ENCODE measurements around the gene USP28.
"Not testable (repeated sequence)": the region's sequence is repeated elsewhere in the genome, so short reads cannot be mapped to it uniquely, and the experiment has no call there.

The USP28 gene

DNA sequence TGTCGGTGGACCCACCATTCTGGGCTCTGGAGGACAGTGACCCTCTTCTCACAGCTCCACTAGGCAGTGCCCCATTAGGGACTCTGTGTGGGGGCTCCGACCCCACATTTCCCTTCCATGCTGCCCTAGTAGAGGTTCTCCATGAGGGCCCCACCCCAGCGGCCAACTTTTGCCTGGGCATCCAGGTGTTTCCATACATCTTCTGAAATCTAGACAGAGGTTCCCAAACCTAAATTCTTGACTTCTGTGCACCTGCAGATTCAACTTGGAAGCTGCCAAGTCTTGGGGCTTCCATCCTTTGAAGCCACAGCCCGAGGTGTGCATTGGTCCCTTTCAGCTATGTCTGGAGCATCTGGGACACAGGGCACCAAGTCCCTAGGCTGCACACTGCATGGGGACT is 4.1 kb upstream of the USP28 start:
- in situ Hi-C loops (cut with MboI; ENCODE audit: low sequenced_read_pairs): not testable (repeated sequence)

DNA sequence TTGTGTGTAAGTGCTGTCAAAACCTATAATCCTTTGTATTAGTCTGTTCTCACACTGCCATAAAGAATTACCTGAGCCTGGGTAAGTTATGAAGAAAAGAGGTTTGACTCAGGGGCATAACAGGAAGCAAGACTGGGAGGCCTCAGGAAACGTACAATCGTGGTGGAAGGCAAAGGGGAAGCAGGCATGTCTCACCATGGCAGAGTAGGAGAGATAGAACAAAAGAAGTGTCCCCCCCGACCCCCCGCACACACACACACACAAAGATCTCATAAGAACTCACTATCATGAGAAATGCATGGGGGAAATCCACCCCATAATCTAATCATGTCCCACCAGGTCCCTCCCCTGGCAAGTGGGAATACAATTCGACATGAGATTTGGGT is 2.3 kb upstream of the USP28 start:
- in situ Hi-C loops (cut with MboI; ENCODE audit: low sequenced_read_pairs): no loop called here

GRCh38 chr11:113876798-113877669 is 1.7 kb upstream of the USP28 start:
- in situ Hi-C loops (cut with MboI; ENCODE audit: low sequenced_read_pairs): no loop called here

- in situ Hi-C loops (cut with MboI; ENCODE audit: low sequenced_read_pairs): no loop called here
These were observed 864 bp upstream of the USP28 start for GRCh38 chr11:113876074-113876797.

GRCh38 chr11:113874581-113875233 is 665 bp downstream of the USP28 start:
- in situ Hi-C loops (cut with MboI; ENCODE audit: low sequenced_read_pairs): no loop called here

GRCh38 chr11:113874096-113874495 is 1.3 kb downstream of the USP28 start:
- in situ Hi-C loops (cut with MboI; ENCODE audit: low sequenced_read_pairs): no loop called here

- in situ Hi-C loops (cut with MboI; ENCODE audit: low sequenced_read_pairs): no loop called here
These were observed 2.1 kb downstream of the USP28 start for GRCh38 chr11:113873236-113873626.

DNA sequence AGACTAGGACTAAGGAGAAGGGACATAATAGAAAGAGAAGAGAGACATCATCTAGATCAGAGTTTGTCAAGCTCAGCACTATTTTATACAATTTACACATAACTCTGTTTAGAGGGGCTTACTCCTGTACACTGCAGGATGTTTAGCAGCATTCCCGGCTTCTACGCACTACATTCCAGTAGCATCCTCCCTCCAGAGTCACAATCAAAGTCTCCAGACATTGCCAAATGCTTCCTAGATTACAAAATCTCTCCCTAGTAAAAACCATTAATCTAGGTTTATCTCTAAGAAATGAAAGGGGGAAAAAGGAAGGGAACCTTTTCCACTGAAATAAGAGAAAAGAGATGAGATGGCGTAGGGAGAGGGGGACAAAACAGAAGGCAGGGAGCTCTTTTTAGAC is 4.0 kb downstream of the USP28 start:
- in situ Hi-C loops (cut with MboI; ENCODE audit: low sequenced_read_pairs): no loop called here

- in situ Hi-C loops (cut with MboI; ENCODE audit: low sequenced_read_pairs): no loop called here
These were observed 7.4 kb downstream of the USP28 start for GRCh38 chr11:113867843-113868503.

GRCh38 chr11:113865873-113866272 is 9.5 kb downstream of the USP28 start:
- in situ Hi-C loops (cut with MboI; ENCODE audit: low sequenced_read_pairs): no loop called here

GRCh38 chr11:113864410-113864809 is 11.0 kb downstream of the USP28 start:
- in situ Hi-C loops (cut with MboI; ENCODE audit: low sequenced_read_pairs): no loop called here

GRCh38 chr11:113862435-113862834 is 12.9 kb downstream of the USP28 start:
- in situ Hi-C loops (cut with MboI; ENCODE audit: low sequenced_read_pairs): no loop called here

DNA sequence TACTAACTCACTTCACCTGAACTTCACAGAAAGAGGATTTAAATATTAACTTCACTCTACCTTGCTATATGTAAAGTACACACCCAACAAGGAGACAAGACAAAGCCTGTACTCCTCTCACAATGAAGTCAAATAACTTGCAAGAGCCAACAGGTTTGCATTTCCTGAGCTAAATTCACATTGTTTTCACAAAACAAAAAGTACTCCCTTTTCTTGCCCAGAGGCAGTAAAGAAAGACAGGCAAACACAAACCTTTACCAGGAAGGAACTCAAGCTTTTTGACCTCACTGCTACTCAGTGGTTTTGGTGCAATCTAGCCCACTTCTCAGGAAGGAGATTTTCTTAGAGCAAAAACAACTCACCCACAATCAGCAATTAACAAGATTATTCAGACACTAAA is 15.7 kb downstream of the USP28 start:
- in situ Hi-C loops (cut with MboI; ENCODE audit: low sequenced_read_pairs): no loop called here

DNA sequence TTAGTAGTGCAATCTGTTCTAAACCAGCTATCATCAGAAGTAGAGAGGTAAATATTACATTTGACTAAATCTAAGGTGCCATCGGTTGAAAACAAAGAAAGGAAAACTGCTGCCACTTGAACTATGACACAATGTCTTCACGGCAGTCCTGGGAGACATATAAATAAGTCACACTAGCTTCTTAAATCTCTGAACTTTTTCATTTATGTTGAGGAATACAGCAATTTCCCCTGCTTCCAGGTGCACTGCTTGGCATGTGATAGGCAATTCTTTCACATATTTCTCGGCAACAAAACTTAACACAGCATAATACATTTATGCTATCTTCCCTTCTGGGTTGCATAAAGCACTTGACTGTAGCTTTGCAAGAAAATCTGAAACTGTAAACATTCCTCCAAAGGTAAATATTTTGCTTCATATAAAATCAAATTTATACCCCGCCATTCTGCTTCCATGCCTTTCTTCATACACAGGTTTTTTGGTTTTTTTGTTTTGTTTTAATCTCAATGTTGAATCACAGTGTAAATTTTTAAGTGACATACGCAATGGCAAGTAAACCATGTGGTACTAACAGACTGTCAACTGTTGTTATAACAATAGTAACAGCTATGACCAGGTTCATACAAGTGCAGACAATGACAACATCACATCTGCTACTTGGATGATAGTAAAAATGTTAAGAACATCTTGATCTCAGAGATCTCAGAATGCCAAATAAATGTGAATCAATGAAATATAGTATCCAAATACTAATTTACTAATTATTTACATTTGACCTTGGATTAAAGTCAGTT is 18.2 kb downstream of the USP28 start:
- in situ Hi-C loops (cut with MboI; ENCODE audit: low sequenced_read_pairs): no loop called here

DNA sequence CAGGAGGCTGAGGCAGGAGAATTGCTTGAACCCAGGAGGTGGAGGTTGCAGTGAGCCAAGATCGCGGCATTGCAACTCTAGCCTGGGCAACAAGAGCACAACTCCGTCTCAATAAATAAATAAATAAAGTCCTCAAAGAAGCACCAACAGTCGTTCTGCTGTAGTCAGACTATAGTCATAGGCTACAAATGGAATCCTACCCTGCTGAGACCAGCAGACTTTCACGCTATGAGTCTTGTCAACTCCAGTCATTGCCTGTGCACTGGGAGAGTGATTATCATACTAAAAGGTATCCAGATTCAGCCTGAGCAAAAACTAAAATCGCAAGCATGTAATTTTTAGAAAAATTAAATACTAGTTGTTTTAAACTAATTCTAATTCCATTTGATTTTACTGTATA is 19.6 kb downstream of the USP28 start:
- in situ Hi-C loops (cut with MboI; ENCODE audit: low sequenced_read_pairs): no loop called here

DNA sequence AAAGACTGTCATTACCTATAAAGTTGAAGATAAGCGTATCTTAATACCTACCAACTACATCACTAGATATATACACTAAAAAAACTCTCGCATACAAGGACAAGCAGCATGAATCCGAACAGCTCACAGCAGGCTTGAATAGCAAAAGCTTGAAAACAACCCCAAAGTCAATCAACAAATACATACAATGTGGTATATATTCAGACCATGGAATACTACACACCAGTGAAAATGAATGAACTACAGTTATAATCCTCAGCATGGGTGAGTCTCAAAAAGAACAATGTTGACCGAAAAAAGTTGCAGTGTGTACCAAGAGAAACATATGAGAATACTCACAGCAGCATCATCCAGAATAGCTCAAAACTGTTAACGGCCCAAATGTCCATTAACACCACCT is 25.2 kb downstream of the USP28 start:
- in situ Hi-C loops (cut with MboI; ENCODE audit: low sequenced_read_pairs): no loop called here

DNA sequence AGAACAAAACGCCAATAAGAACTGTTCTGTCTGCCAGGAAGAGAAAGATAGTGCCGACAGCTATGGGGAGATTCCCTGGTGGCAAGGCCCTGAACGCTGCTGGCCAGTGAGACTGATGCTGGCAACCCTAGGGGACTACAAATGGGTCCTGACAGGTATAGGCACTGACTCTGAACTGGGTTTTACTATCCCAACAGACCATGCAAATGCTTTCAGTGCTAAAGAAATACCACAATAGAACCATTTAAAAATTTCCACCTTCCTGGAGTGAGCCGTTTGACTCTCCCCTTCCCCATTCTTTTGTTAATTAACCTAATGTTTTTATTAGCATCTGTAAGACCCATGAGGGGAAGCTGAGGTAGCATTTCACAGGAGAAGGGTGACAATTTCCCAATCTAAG is 25.7 kb downstream of the USP28 start:
- in situ Hi-C loops (cut with MboI; ENCODE audit: low sequenced_read_pairs): no loop called here

- in situ Hi-C loops (cut with MboI; ENCODE audit: low sequenced_read_pairs): no loop called here
These were observed 27.8 kb downstream of the USP28 start for GRCh38 chr11:113847580-113847979.

- in situ Hi-C loops (cut with MboI; ENCODE audit: low sequenced_read_pairs): no loop called here
These were observed 28.3 kb downstream of the USP28 start for GRCh38 chr11:113847111-113847510.

- in situ Hi-C loops (cut with MboI; ENCODE audit: low sequenced_read_pairs): no loop called here
These were observed 33.7 kb downstream of the USP28 start for GRCh38 chr11:113841691-113842090.
